GM19035 (cell line): ENCODE measurements around the gene PRKCB.
A peak's percentile ranks its signal among the peaks of the same experiment; 100 is the strongest.

Experiments used
- ATAC-seq: cut with Tn5 transposase; IDR thresholded peaks from one replicate; pipeline ENCODE4 v1.9.1; 2021; ENCODE audit not compliant: unreplicated experiment

PRKCB gene

GRCh38 chr16:23836078-23836403 is 258 bp downstream of the PRKCB start:
- ATAC-seq = no peak

- ATAC-seq = peak; percentile 21
These were observed 875 bp downstream of the PRKCB start for GRCh38 chr16:23836404-23837311.

- ATAC-seq = no peak
These were observed 1.9 kb downstream of the PRKCB start for GRCh38 chr16:23837553-23838308.

GRCh38 chr16:23838485-23839142 is 2.8 kb downstream of the PRKCB start:
- no peak for ATAC-seq

- no peak for ATAC-seq
These were observed 4.5 kb downstream of the PRKCB start for GRCh38 chr16:23840310-23840709.

GRCh38 chr16:23842137-23842600 is 6.4 kb downstream of the PRKCB start:
- peak; percentile 69 for ATAC-seq

- no peak for ATAC-seq
These were observed 7.4 kb downstream of the PRKCB start for GRCh38 chr16:23843143-23843542.

GRCh38 chr16:23847251-23847650 is 11.5 kb downstream of the PRKCB start:
- no peak for ATAC-seq

- no peak for ATAC-seq
These were observed 12.2 kb downstream of the PRKCB start for GRCh38 chr16:23847948-23848347.

GRCh38 chr16:23848958-23849357 is 13.2 kb downstream of the PRKCB start:
- ATAC-seq = no peak

- ATAC-seq = no peak
These were observed 17.2 kb downstream of the PRKCB start for GRCh38 chr16:23852794-23853562.

- no peak for ATAC-seq
These were observed 19.2 kb downstream of the PRKCB start for GRCh38 chr16:23855010-23855409.

- ATAC-seq = no peak
These were observed 20.5 kb downstream of the PRKCB start for GRCh38 chr16:23856251-23856709.

GRCh38 chr16:23857256-23857880 is 21.6 kb downstream of the PRKCB start:
- no peak for ATAC-seq

- ATAC-seq = no peak
These were observed 22.1 kb downstream of the PRKCB start for GRCh38 chr16:23857881-23858269.

GRCh38 chr16:23858542-23858941 is 22.8 kb downstream of the PRKCB start:
- ATAC-seq = no peak

GRCh38 chr16:23859713-23860269 is 24.0 kb downstream of the PRKCB start:
- no peak for ATAC-seq

- no peak for ATAC-seq
These were observed 26.1 kb downstream of the PRKCB start for GRCh38 chr16:23861874-23862273.

GRCh38 chr16:23862556-23862955 is 26.8 kb downstream of the PRKCB start:
- ATAC-seq = no peak
